HepG2 (cell line): ENCODE data around the gene SERPINB1. TPM values are rescaled to one million over a fixed set of nuclear protein-coding genes. Genes with fewer than 3 reads are reported as not detected.

ENCODE experiments used
- ATRX ChIP-seq: sonication (generic); formaldehyde crosslinking; IDR thresholded peaks from 2 replicates; pipeline ENCODE4 v1.4.0; 2020; ENCODE audit warnings: missing genetic modification reagents, borderline replicate concordance
- BCLAF1 ChIP-seq: fragments of 450-650 bp; IDR thresholded peaks from 2 replicates; pipeline ENCODE4 v1.6.1; 2017; ENCODE audit warnings: mild to moderate bottlenecking
- E2F2 ChIP-seq: sonication (generic); formaldehyde crosslinking; IDR thresholded peaks from 2 replicates; pipeline ENCODE4 v1.4.0; 2020; ENCODE audit warnings: missing genetic modification reagents, borderline replicate concordance
- ISX ChIP-seq: sonication (generic); formaldehyde crosslinking; conservative IDR thresholded peaks from 2 replicates; pipeline ENCODE4 v1.5.0; 2020; ENCODE audit warnings: missing genetic modification reagents
- NR3C1 ChIP-seq: sonication (generic); formaldehyde crosslinking; IDR thresholded peaks from 2 replicates; pipeline ENCODE4 v1.4.0; 2020; ENCODE audit warnings: missing genetic modification reagents
- PHF8 ChIP-seq: sonication (generic); formaldehyde crosslinking; IDR thresholded peaks from 2 replicates; pipeline ENCODE4 v1.5.0; 2020; ENCODE audit warnings: missing genetic modification reagents
- REL ChIP-seq: sonication (generic); formaldehyde crosslinking; conservative IDR thresholded peaks from 2 replicates; pipeline ENCODE4 v1.8.0; 2022; ENCODE audit warnings: mild to moderate bottlenecking, missing genetic modification reagents, moderate library complexity
- RFX5 ChIP-seq: IDR thresholded peaks from 2 replicates; pipeline ENCODE4 v1.6.1; 2011; ENCODE audit warnings: low read depth, low read length, improper control_type of control experiment
- ZBED4 ChIP-seq: sonication (generic); formaldehyde crosslinking; IDR thresholded peaks from 2 replicates; pipeline ENCODE4 v1.4.0; 2020; ENCODE audit warnings: missing genetic modification reagents, borderline replicate concordance
- ZFX ChIP-seq: sonication (generic); formaldehyde crosslinking; IDR thresholded peaks from 2 replicates; pipeline ENCODE4 v1.4.0; 2020; ENCODE audit warnings: mild to moderate bottlenecking, low read depth, missing genetic modification reagents, moderate library complexity
- ZNF121 ChIP-seq: sonication (generic); formaldehyde crosslinking; IDR thresholded peaks from 2 replicates; pipeline ENCODE4 v1.5.0; 2020; ENCODE audit warnings: mild to moderate bottlenecking, missing genetic modification reagents
- ZNF143 ChIP-seq: sonication (generic); formaldehyde crosslinking; IDR thresholded peaks from 2 replicates; pipeline ENCODE4 v1.4.0; 2020; ENCODE audit warnings: missing genetic modification reagents
- ZNF253 ChIP-seq: sonication (generic); formaldehyde crosslinking; IDR thresholded peaks from 2 replicates; pipeline ENCODE4 v1.8.0; 2022; ENCODE audit warnings: mild to moderate bottlenecking, missing genetic modification reagents, borderline replicate concordance
- ZNF280D ChIP-seq: sonication (generic); formaldehyde crosslinking; IDR thresholded peaks from 2 replicates; pipeline ENCODE4 v1.5.1; 2020; ENCODE audit warnings: mild to moderate bottlenecking, missing genetic modification reagents
- polyA plus RNA-seq, 8 experiments: library from polyadenylated mRNA; depleted of rRNA in 3 of 8; stranded (reverse) in 7 of 8; unstranded in 1 of 8; fragments of >200 nt; fragmentation: Illumina TruSeq in 4 of 8; extraction: Trizol in 4 of 8; gene quantifications; 2 replicates each; pipeline versions ENCODE4 v1.2.1 to v1.2.3, GENCODE V29; 2011 to 2016; ENCODE audit warnings: low read depth in 4 of 8, missing spikeins in 1 of 8, mixed read lengths in 1 of 8; ENCODE audit not compliant: insufficient read depth in 1 of 8
- total RNA-seq, 5 experiments: library from RNA; depleted of rRNA; stranded (reverse); fragments of >200 nt; fragmentation: Illumina TruSeq; extraction: Trizol; gene quantifications; 2 replicates each; pipeline ENCODE4 v1.2.3, GENCODE V29; 2016; ENCODE audit warnings: low read depth in 1 of 5

The SERPINB1 gene
- total and polyA plus RNA-seq, 2 of the 13 experiments (the other 11 are each of a cell fraction or from before 2014, with no cell fraction given), result 41.4 to 60.5 TPM

- 0 out of 2 replicates have a peak, but pooled peaks have one; percentile 1 for TF ChIP-seq ZNF121 (CRISPR knock-in tag)
- TF ChIP-seq ZNF280D (CRISPR knock-in tag), result peak; percentile 81; the same call in 1 of the 2 replicates
- peak; percentile 97 for TF ChIP-seq ZBED4 (CRISPR knock-in tag)
- TF ChIP-seq E2F2 (CRISPR knock-in tag), result peak; percentile 73; the same call in 1 of the 2 replicates
- TF ChIP-seq REL (CRISPR knock-in tag), result no peak
- TF ChIP-seq PHF8 (CRISPR knock-in tag), result peak; percentile 54
- TF ChIP-seq ZFX (CRISPR knock-in tag), result peak; percentile 76
- no peak for TF ChIP-seq ATRX (CRISPR knock-in tag)
- TF ChIP-seq ZNF143 (CRISPR knock-in tag), result peak; percentile 73
- TF ChIP-seq RFX5, result no peak
- TF ChIP-seq BCLAF1, result no peak
- no peak for TF ChIP-seq ISX (CRISPR knock-in tag)
- no peak for TF ChIP-seq NR3C1
- 0 out of 2 replicates have a peak, but pooled peaks have one; percentile 52 for TF ChIP-seq ZNF253
These were observed 34.8 kb upstream of the SERPINB1 start (continued) for GRCh38 chr6:2876210-2877056.
